LNCAP (cell line): ENCODE measurements around the gene JAZF1.

Source experiments
- CTCF ChIP-seq: fragments of 450-650 bp; IDR thresholded peaks from 2 replicates; pipeline ENCODE4 v1.5.1; 2017; ENCODE audit warnings: mild to moderate bottlenecking

Gene JAZF1

GRCh38 chr7:28086198-28086597 is 94.4 kb downstream of the JAZF1 start:
- no peak for TF ChIP-seq CTCF

GRCh38 chr7:28083998-28084985 is 96.3 kb downstream of the JAZF1 start:
- TF ChIP-seq CTCF, result no peak

DNA sequence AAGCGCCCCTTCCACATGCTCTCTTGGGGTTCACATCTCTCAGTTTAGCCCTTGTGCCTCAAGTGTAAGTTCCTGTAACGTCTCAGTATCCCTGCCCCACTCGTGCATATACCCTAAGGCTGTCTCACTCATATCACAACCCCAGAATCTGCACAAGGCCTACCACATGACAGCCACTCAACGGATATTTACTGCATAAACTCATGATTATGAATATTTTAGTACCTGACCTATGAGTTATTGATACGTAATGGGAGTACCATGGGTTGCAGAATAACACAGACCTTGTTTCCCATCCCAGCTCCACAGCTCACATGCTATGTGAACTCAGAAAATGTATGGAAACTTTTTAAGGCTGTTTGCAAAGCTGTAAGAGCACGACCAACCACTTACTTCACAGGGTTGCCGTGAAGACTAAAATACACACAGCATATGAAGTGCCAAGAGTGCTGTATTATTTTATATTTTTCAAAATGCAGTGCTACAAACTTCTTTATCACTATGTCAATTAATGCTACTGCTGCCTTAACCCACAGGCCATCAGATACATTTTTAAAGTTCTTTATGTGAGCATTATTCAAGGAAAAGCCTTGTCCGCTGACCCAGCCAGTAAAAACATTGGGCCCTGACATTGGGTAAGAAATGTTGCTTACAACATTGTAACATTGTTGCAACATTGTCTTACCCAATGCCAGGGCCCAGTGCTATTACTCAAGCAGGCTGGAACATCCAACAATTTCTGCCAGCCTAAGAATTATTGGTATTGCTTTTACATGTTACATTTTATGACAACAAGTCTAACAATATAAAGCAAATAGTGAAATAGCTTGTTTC is 97.2 kb downstream of the JAZF1 start:
- no peak for TF ChIP-seq CTCF

DNA sequence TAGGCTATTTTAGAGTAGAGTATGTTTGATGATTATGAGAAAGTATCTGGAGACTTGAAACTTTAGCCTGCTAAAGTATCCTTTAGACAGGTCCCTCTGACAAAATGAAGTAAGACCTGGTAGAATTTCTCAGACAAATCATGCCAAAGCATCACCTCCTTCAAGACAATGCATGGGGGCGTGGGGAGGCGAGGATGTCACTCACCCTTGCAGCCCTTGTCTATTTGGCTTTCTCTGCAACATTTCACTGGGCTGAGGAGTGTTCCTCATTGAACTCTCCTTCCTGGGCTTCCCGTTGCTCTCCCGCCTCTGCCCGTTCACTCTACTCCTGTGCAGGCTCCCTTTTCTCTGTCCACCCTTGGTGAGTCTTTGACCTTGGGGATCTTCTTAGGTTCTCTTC is 98.5 kb downstream of the JAZF1 start:
- TF ChIP-seq CTCF, result no peak

- no peak for TF ChIP-seq CTCF
Observed at GRCh38 chr7:28081016-28081415, 99.6 kb downstream of the JAZF1 start.

DNA sequence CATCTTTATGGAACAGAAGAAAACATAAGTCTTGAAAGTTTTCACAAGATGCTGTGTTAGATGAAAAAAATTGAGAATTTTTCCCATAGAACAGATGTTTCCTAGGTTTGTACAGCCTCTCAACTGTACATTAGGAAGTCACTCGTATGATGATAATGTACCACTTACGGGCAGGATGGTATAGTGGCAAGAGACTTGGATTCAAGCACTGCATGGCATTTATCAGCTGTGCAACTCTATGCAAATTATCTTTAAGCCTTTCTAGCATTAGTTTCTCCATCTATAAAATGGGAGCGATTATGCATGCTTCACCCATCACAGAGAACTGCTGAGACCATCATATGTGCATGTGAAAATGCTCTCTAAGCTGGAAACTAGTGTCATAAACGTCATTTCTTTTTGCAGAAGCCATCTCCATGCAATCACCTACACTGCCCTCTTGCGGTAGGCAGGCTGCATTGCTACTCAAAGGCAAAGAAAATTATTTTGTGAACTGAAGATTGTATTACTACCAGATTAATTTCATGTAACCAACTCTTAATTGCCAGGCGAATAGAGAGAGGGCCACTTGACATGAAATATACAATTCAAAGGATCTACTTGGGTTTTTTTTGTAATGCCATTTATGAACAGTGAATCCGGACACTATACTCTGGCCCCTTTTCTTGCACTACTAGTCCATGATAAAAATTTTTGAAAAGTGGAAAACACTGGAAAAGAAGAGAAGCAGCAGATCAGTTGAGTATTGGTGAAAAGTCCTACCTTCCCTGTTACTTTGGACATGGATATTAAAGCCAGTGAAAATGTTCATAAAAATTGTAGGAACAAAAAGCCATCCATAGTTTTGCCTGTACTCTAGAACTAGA is 102.3 kb downstream of the JAZF1 start:
- TF ChIP-seq CTCF, result peak; percentile 99

DNA sequence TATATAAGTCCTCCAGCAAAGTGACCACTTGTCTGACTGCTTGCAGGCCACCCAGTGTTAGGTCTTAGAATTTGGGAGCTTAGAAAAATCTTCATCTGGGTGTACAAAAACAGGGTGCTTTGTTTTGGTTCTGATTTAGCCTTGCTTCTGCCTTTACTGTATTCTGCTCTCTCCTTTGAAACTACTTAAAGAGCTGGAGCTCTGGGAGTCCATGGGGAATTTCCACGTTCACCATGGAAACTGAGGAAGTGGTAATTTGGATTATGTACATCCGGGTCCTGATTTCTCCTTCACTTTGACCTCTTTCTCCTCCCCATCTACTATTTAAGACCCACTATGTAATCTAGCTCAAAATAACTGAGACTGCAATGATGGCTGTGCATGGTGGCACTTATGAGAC is 103.0 kb downstream of the JAZF1 start:
- TF ChIP-seq CTCF, result no peak
